Hepatocyte (in vitro differentiated cells): Measurements from ENCODE around the gene THSD4.

Source experiments
- EZH2 ChIP-seq: fragments of 200-600 bp; sonication (generic); IDR thresholded peaks from 2 replicates; pipeline ENCODE4 v1.6.1; 2016; ENCODE audit warnings: antibody characterized with exemption, mild to moderate bottlenecking, borderline replicate concordance
- TF ChIP-seq, protein P1 (sequence below): fragments of 200-600 bp; sonication (generic); IDR thresholded peaks from 2 replicates; pipeline ENCODE4 v1.5.1; 2016; ENCODE audit warnings: antibody characterized with exemption, mild to moderate bottlenecking; ENCODE audit not compliant: poor library complexity

DNA sequence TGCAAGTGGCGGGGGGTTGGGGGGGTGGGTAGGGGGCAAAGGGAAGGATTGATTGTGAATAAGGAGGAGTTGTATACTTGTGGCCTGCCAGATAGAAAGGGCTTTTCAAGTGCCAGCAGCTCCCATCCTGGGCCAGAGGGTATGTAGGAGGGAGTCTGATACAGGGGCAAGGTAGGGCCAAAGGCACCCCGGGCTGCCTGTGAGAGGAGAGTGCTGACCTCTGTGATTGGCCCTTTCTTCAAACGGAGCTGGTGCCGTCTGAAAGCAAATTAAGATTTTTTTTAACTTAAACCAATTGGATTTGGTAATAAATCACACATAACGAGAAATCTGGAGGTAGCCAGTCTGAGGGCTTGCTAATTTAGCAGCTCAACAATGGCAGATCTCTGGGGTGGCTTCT, 229.9 kb downstream of the THSD4 start:
- TF ChIP-seq, protein P1, sequence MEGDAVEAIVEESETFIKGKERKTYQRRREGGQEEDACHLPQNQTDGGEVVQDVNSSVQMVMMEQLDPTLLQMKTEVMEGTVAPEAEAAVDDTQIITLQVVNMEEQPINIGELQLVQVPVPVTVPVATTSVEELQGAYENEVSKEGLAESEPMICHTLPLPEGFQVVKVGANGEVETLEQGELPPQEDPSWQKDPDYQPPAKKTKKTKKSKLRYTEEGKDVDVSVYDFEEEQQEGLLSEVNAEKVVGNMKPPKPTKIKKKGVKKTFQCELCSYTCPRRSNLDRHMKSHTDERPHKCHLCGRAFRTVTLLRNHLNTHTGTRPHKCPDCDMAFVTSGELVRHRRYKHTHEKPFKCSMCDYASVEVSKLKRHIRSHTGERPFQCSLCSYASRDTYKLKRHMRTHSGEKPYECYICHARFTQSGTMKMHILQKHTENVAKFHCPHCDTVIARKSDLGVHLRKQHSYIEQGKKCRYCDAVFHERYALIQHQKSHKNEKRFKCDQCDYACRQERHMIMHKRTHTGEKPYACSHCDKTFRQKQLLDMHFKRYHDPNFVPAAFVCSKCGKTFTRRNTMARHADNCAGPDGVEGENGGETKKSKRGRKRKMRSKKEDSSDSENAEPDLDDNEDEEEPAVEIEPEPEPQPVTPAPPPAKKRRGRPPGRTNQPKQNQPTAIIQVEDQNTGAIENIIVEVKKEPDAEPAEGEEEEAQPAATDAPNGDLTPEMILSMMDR, result no peak
- no peak for TF ChIP-seq EZH2
